Common myeloid progenitor, CD34-positive (primary cell): ENCODE data around the gene AMPD3.

Source experiments
- CTCF ChIA-PET: fragments of 350-600 bp; sonication (Branson Sonifier 250); formaldehyde crosslinking; loops from one replicate; lab custom pipeline; 2021; ENCODE audit warnings: antibody characterized with exemption; lab: Charles Lee
- POLR2A ChIA-PET: fragments of 350-600 bp; sonication (Branson Sonifier 250); formaldehyde crosslinking; loops from one replicate; lab custom pipeline; 2021; ENCODE audit warnings: antibody characterized with exemption; lab: Charles Lee
- DNase-seq, 3 donors: peaks; one replicate each; pipeline versions ENCODE4 v3.0.0 to v3.0.0-alpha.2; 2013
- H3K27ac ChIP-seq, 2 experiments: 1 replicate in 1 of 2; 2 replicates in 1 of 2; pipeline ENCODE4 v1.7.0; 2013; ENCODE audit warnings: inconsistent platforms in 2 of 2, low read length in 2 of 2, mild to moderate bottlenecking in 2 of 2, low read depth in 1 of 2, moderate library complexity in 1 of 2; ENCODE audit not compliant: severe bottlenecking in 2 of 2, insufficient read depth in 1 of 2, poor library complexity in 1 of 2
- H3K27me3 ChIP-seq, 5 experiments: replicated peaks in 2 of 5; 1 replicate in 3 of 5; 2 replicates in 2 of 5; pipeline versions ENCODE4 v1.6.1 to v1.7.0; 2013; ENCODE audit warnings: low read length in 4 of 5, mild to moderate bottlenecking in 2 of 5, moderate library complexity in 2 of 5, inconsistent platforms in 1 of 5; ENCODE audit not compliant: insufficient read depth in 5 of 5, control insufficient read depth in 4 of 5
- H3K36me3 ChIP-seq, 4 experiments: 1 replicate in 2 of 4; 2 replicates in 2 of 4; pipeline versions ENCODE4 v1.6.1 to v1.7.0; 2013; ENCODE audit warnings: low read length in 3 of 4, control low read depth in 1 of 4, mild to moderate bottlenecking in 1 of 4; ENCODE audit not compliant: control insufficient read depth in 4 of 4, insufficient read depth in 4 of 4
- H3K4me1 ChIP-seq, 4 experiments: 1 replicate in 3 of 4; 2 replicates in 1 of 4; pipeline versions ENCODE4 v1.6.1 to v1.7.1; 2013; ENCODE audit warnings: low read length in 3 of 4, mild to moderate bottlenecking in 3 of 4, control low read depth in 1 of 4, inconsistent platforms in 1 of 4, moderate library complexity in 1 of 4; ENCODE audit not compliant: control insufficient read depth in 4 of 4, insufficient read depth in 4 of 4; ENCODE audit errors: control extremely low read depth in 1 of 4
- H3K4me3 ChIP-seq, 7 experiments: 1 replicate in 4 of 7; 2 replicates in 3 of 7; pipeline versions ENCODE4 v1.5.1 to v1.7.0; 2013; ENCODE audit warnings: mild to moderate bottlenecking in 7 of 7, low read length in 6 of 7, moderate library complexity in 6 of 7, inconsistent platforms in 2 of 7, low read depth in 2 of 7, control low read depth in 1 of 7; ENCODE audit not compliant: insufficient read depth in 4 of 7, control insufficient read depth in 1 of 7; ENCODE audit errors: extremely low read depth in 1 of 7
- H3K9me3 ChIP-seq, 5 experiments: 1 replicate in 4 of 5; 2 replicates in 1 of 5; pipeline versions ENCODE4 v1.6.1 to v1.7.1; 2013; ENCODE audit warnings: low read length in 4 of 5, mild to moderate bottlenecking in 2 of 5, inconsistent platforms in 1 of 5, low read depth in 1 of 5, moderate library complexity in 1 of 5; ENCODE audit not compliant: control insufficient read depth in 4 of 5, insufficient read depth in 2 of 5; ENCODE audit errors: control extremely low read depth in 1 of 5
- WGBS: methylation state at CpG from one replicate; pipeline ENCODE4 v1.1.5; 2013; ENCODE audit not compliant: insufficient coverage; 5-methylcytosine and 5-hydroxymethylcytosine counted together

The AMPD3 gene

DNA sequence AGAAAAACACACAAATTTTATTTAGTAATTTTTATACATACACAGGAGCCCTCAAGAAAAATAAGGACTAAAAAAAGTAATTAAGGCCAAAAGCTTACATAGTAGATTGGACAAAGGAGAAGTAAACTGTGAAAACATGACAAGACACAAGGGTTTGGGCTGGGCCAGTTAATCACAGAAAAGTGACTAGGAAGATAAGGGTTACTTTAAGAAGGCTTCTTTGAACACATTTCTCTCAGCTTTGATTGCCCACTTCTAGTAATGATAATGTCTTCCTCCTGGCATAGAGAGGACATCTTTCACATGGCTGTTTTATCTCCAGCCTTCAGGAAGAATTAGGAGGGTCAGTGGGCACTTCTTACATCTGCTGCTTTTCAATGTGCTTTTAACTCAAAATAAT, 82.5 kb downstream of the AMPD3 start:
- POLR2A ChIA-PET, result no interaction called here
- no peaks in the 10 kb centered on the region for H3K9me3 ChIP-seq
- no peak for DNase-seq
- no peak overlapping the region for H3K4me3 ChIP-seq
- CTCF ChIA-PET, result interaction anchor here (0.7 to 1.0 kb wide), 2 partner anchors 11 to 38 kb away, joined by 3 read pairs; no protein-coding TSS in a partner anchor
- H3K27me3 ChIP-seq, result no peaks in the 10 kb centered on the region
- peaks cover 13 to 38% (median 26%) of the 10 kb centered on the region in 4 experiments for H3K4me1 ChIP-seq
- H3K36me3 ChIP-seq, result peaks cover 2 to 6% (median 4%) of the 10 kb centered on the region in 4 experiments
- H3K27ac ChIP-seq, result no peak overlapping the region

DNA sequence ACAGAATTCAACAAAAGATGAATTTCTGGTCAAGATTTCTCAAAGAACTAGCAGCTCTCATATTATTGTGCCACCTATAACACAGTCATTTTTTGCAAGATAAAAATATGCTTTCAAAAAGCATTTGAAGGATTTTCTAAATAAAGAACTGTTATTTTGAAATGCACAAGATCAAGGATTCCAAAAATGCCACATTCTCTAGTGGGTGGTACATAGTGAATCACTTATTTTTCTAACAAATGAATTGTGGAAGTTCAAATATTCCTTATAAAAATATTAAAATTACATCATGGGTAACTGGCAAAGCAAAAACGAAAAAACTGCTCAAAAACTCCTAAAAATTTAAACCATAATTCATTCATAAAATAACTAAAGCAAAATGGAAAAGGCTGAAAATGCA, 83.9 kb downstream of the AMPD3 start:
- peaks cover 0 to 2% (median 0%) of the 10 kb centered on the region in 4 experiments for H3K36me3 ChIP-seq
- WGBS, result no CpG with 5 or more reads among the region's 1 CpG
- no peak for DNase-seq
- ChIA-PET POLR2A (no interaction called here), CTCF (interaction anchor here (1.0 kb wide), 1 partner anchor 198 kb away, joined by 3 read pairs; no protein-coding TSS in a partner anchor)
- H3K4me1 ChIP-seq, result peaks cover 13 to 38% (median 26%) of the 10 kb centered on the region in 4 experiments
- no peak overlapping the region for H3K4me3 ChIP-seq
- H3K27ac ChIP-seq, result no peak overlapping the region
- H3K9me3 ChIP-seq, result peaks cover 0 to 4% (median 0%) of the 10 kb centered on the region in 5 experiments
- H3K27me3 ChIP-seq, result no peaks in the 10 kb centered on the region

DNA sequence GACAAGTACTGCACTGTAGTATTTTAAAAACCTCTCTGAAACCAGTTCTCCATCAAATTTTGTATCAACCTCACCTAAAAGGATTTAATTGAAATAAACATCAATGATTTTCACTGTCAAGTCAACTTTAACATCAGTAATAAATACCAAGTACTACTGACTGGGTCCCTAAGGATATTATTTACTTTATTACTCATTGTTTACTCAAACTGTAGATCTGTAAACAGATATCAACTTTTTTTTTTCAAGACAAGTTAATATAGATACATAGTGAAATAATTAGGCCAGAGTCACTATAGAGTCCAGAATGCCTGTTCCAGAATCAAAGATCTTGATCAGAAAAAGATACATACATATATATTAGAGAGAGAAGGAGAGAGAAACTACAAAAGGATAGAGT, 84.3 kb downstream of the AMPD3 start:
- peaks cover 0 to 2% (median 0%) of the 10 kb centered on the region in 4 experiments for H3K36me3 ChIP-seq
- H3K27me3 ChIP-seq, result no peaks in the 10 kb centered on the region
- H3K9me3 ChIP-seq, result peaks cover 0 to 8% (median 2%) of the 10 kb centered on the region in 5 experiments
- H3K4me3 ChIP-seq, result no peak overlapping the region
- no peak overlapping the region for H3K27ac ChIP-seq
- H3K4me1 ChIP-seq, result peaks cover 16 to 35% (median 24%) of the 10 kb centered on the region in 4 experiments
- ChIA-PET POLR2A (no interaction called here), CTCF (interaction anchor here (1.9 to 4.0 kb wide), 3 partner anchors 9 to 101 kb away, joined by 4 to 15 read pairs (median 13); no protein-coding TSS in a partner anchor)
- DNase-seq, result no peak

DNA sequence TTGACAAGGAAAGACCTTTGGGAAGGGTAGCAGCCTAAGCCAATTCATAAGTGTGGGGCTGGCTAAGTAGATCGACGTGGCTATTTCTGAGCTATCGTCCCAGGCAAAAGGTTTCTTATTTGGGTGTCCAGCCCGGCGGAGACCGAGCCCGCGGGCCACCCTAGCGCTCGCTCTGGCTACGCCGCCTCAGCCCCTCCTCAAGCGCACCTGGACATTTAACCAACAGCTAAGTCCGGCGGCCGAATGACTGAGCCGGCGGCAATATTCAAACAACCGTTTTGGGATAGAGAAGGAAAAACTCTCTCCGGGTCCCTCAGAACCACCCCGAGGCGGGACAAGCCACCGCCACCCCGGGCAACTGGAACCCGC, 85.5 kb downstream of the AMPD3 start:
- Histone ChIP-seq H3K4me3 (peak overlapping the region; percentile 75 to 94 (median 87)), H3K4me1 (peaks cover 18 to 39% (median 27%) of the 10 kb centered on the region in 4 experiments), H3K9me3 (peaks cover 0 to 11% (median 3%) of the 10 kb centered on the region in 5 experiments), H3K27ac (peak overlapping the region; percentile 66 to 87), H3K36me3 (peaks cover 0 to 2% (median 0%) of the 10 kb centered on the region in 4 experiments), H3K27me3 (no peaks in the 10 kb centered on the region)
- under 1% methylated on average over 16 of the region's 25 CpGs for WGBS
- DNase-seq, result no peak
- ChIA-PET POLR2A (no interaction called here), CTCF (interaction anchor here (0.7 to 4.0 kb wide), 38 partner anchors 10 to 200 kb away, joined by 3 to 15 read pairs (median 4); partner anchors contain the start of gene LYVE1)

DNA sequence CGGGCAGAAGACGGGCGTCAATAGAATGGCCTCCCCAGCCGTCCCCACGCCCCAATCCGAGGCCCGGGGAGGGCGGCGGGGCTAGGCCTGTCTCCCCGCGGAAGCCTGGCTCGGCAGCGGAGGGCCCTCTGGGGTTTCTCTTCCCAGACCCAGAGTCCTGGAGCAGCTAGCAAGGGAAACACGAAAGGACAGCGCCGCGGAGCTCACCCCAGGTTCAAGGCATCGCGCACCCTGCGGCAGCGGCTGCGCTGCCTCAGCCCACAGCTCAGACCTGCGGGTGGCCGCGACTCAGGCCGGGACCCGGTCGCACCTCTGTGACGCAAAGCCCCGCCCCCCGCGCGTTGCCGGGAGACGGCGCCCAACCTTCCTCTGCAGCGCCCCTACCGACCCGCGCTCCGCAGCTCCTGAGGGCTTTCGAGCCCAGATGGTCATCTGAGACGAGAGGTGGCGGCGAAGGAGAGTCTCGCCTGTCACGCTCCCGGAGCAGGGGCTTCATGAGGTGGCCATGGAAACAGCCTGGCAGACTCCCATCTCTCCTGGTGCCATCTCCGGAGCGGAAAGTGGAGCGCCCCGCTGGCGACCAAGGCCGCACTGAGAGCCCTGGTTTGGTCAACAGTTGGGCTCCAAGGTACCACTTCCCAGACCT, 86.0 kb downstream of the AMPD3 start, which contains the start of gene RNF141:
Gene RNF141, minus strand, starts transcription at position 273 of the 646 bp plus-strand sequence. CDS start 7,029 bp downstream, outside the sequence.
- peak within 1 kb of the TSS; percentile 66 to 87 for H3K27ac ChIP-seq
- POLR2A ChIA-PET, result no interaction called here
- peak; percentile 92 to 94 (median 93) for DNase-seq
- H3K4me1 ChIP-seq, result peaks cover 16 to 36% (median 26%) of the 10 kb centered on the region in 4 experiments
- H3K9me3 ChIP-seq, result peaks cover 0 to 11% (median 3%) of the 10 kb centered on the region in 5 experiments
- WGBS, result 0% methylated on average over 40 of the region's 54 CpGs
- peaks cover 0 to 2% (median 0%) of the 10 kb centered on the region in 4 experiments for H3K36me3 ChIP-seq
- CTCF ChIA-PET, result interaction anchor here (0.7 to 4.0 kb wide), 45 partner anchors 8 to 200 kb away, joined by 3 to 15 read pairs (median 4); partner anchors contain the start of gene LYVE1
- no peaks in the 10 kb centered on the region for H3K27me3 ChIP-seq
- peak within 1 kb of the TSS; percentile 75 to 94 (median 87) for H3K4me3 ChIP-seq

DNA sequence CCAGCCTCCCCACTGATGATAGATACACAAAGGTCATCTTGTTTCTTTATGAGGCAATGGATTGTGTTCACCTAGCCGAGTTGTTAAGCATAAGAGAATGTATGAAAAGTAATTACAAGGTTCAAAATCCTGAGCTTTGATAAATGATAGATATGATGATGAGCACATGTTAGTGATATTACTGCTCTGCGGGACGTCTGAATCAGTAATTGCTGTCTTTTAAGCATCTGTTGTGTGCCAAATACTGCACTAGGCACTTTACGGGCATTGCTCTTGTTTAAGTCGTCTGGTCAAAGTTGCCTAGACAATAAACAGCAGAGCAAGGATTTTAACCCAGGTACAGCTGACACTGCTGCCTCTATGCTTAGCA, 86.5 kb downstream of the AMPD3 start:
- CTCF ChIA-PET, result interaction anchor here (0.6 to 4.0 kb wide), 30 partner anchors 9 to 199 kb away, joined by 3 to 15 read pairs (median 5); no protein-coding TSS in a partner anchor
- Histone ChIP-seq H3K4me1 (peaks cover 12 to 30% (median 21%) of the 10 kb centered on the region in 4 experiments), H3K27ac (peak overlapping the region; percentile 66 to 87), H3K27me3 (no peaks in the 10 kb centered on the region), H3K9me3 (peaks cover 0 to 11% (median 3%) of the 10 kb centered on the region in 5 experiments), H3K4me3 (peak overlapping the region; percentile 75 to 94 (median 87)), H3K36me3 (peaks cover 0 to 2% (median 0%) of the 10 kb centered on the region in 4 experiments)
- WGBS, result 77% methylated on average over 5 of the region's 5 CpGs
- DNase-seq, result no peak
- POLR2A ChIA-PET, result no interaction called here

DNA sequence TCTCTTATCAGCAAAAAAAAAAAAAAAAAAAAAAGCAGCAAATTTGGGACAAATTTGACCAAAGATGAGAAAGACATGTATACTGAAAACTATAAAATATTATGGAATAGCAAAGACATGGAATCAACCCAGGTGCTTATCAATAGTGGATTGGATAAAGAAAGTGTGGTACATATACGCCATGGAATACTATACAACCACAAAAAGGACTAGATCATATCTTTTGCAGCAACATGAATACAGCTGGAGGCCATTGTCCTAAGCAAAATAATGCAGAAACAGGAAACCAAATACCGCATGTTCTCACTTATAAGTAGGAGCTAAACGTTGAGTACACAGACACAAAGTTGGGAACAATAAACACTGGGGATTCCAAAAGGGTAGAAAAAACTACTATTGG, 87.7 kb downstream of the AMPD3 start:
- POLR2A ChIA-PET, result no interaction called here
- peaks cover 0 to 2% (median 0%) of the 10 kb centered on the region in 4 experiments for H3K36me3 ChIP-seq
- CTCF ChIA-PET, result interaction anchor here (0.6 to 4.0 kb wide), 8 partner anchors 18 to 194 kb away, joined by 3 to 15 read pairs (median 5); no protein-coding TSS in a partner anchor
- no peak for DNase-seq
- WGBS, result 90% methylated on average over 2 of the region's 3 CpGs
- H3K9me3 ChIP-seq, result peaks cover 0 to 11% (median 3%) of the 10 kb centered on the region in 5 experiments
- H3K4me3 ChIP-seq, result no peak overlapping the region
- H3K27ac ChIP-seq, result no peak overlapping the region
- H3K27me3 ChIP-seq, result no peaks in the 10 kb centered on the region
- H3K4me1 ChIP-seq, result peaks cover 12 to 26% (median 18%) of the 10 kb centered on the region in 4 experiments
